Stimulated activated CD8-positive, alpha-beta memory T cell treated with anti-CD3 and anti-CD28 coated beads, Interleukin-12 subunit alpha, Interleukin-12 subunit beta, amount 100 ng/mL, for 24 hours (primary cell): Measurements from ENCODE around the gene HS3ST4.

Experiments
- DNase-seq: peaks from one replicate; pipeline ENCODE4 v3.0.0-alpha.2; 2020; ENCODE audit errors: extremely low read depth

The HS3ST4 gene

DNA sequence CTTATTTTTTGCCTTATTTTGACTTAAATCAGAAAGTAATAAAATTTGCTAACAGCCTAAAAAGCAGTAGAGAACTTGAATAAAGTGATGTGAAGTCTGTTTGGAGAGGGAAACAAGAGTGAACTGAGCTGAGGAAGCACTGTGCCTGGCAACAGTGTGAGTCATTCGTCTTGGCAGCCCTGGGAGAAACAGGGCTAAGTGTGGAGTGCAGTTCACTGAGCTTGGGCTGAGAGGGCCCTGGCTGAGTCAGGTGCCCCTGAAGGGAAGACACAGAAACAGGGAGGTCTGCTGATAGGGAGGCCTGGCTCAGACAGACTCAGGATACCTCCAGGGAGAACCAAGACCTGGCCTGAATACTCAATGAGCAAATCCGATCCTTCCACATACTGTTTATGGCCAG is 132.1 kb downstream of the HS3ST4 start:
- no peak for DNase-seq

DNA sequence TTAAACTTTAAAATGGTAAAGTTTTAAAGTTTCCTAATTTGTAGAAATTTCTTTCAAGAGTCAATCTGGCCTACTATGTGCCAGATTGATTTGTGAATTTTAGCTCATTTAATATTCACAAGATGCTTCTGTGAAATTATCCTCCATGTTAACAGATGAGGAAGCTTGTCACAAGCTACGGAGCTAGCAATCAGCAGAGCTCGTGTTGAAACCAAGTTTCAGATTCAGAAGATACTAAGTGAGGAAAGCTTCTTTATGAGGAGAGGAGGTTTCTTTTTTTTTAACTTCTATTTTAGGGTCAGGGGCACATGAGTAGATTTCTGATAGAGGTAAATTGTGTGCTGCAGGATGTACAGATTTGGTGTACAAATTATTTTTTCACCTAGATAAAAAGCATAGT is 135.9 kb downstream of the HS3ST4 start:
- no peak for DNase-seq

GRCh38 chr16:25828510-25828909 is 136.8 kb downstream of the HS3ST4 start:
- DNase-seq, result no peak

DNA sequence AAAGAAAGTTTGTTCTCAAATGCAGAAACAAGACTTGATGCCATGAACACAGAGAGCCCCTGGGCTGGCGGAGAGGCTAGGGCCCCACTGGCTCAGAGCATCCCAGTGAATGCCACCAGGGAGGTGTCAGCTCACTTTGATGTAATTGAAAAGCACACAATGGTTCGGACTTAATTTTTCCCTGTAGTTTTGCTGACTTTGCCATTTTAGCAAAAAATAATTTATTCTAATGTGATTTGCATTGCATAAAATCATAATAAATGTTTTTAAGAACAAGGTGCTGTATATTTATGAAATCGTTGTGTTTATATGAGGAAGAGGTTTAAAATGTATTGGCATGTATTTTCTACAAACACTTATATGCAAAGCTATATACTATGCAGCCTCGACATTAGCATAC is 140.5 kb downstream of the HS3ST4 start:
- no peak for DNase-seq

- DNase-seq, result no peak
Measured at GRCh38 chr16:25834101-25834500, 142.3 kb downstream of the HS3ST4 start.

DNA sequence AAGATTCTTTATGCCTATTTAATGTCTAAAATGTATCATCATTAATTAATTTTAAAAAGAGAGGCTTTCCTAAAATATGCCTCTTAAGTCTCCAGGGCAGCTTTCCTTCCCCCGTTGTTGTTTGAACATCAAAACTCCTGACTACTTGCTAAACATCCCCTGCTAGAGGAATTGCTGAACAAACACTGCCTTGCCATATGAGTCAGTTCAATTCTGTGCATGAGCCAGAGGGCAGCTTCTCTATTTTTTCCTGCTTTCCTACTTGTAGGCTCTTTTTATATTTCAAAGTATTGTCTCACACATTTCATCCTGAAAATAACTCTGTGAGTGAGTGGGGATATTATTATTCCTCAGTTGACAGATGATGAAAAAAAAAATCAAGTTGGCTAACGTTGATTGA is 143.4 kb downstream of the HS3ST4 start:
- no peak for DNase-seq

GRCh38 chr16:25838724-25839186 is 147.0 kb downstream of the HS3ST4 start:
- DNase-seq, result no peak

GRCh38 chr16:25841761-25842160 is 150.0 kb downstream of the HS3ST4 start:
- DNase-seq, result no peak

- no peak for DNase-seq
Measured at GRCh38 chr16:25845901-25846300, 154.1 kb downstream of the HS3ST4 start.

DNA sequence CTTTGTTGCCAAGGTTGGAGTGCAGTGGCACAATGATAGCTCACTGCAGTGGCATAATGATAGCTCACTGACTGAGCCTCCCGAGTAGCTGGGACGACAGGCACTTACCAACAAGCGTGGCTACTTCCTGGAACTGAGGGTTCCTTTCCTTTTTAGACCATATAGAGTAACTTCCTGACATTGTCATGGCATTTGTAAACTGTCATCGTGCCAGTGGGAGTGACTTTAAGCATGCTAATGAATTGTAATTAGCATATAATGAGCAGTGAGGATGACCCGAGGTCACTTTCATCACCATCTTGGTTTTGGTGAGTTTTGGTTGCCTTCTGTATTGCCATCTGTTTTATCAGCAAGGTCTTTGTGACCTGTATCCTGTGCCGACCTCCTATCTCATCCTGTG is 162.4 kb downstream of the HS3ST4 start:
- DNase-seq, result no peak

- DNase-seq, result no peak
Measured at GRCh38 chr16:25855063-25855462, 163.3 kb downstream of the HS3ST4 start.

- no peak for DNase-seq
Measured at GRCh38 chr16:25855818-25856217, 164.1 kb downstream of the HS3ST4 start.

DNA sequence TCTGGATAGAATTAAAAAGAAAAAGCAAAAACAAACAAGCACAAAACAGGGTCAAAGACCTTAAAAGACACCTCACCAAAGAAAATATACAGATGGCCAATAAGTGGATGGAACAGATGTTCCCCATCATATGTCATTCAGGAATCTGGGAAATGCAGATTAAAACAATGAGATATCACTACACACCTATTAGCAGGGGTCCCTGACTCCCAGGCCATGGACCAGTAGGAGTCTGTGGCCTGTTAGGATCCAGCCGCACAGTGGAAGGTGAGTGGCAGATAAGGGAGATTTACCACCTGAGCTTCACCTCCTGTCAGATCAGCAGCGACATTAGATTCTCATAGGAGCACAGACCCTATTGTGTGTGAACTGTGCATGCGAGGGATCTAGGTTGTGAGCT is 167.9 kb downstream of the HS3ST4 start:
- no peak for DNase-seq

DNA sequence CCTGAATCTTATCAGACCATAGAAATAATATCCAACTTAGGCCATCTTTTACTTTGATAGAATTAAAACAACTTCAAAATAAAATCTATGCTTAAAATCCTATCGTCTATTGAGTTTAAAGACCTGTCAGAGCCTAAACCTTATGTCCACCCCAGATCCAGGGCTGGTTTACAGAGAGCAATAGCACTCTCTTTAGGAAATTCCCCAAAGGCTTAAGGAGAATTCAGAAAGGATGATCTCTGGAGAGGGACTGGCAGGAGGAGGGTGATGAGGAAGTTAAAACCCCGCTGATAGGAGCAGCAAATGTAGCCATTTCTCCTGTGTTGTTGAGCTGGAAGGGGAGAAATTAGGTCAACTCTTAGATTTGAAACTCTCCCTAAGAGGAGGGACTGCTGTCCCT is 175.3 kb downstream of the HS3ST4 start:
- DNase-seq, result no peak

GRCh38 chr16:25868106-25868505 is 176.3 kb downstream of the HS3ST4 start:
- no peak for DNase-seq

DNA sequence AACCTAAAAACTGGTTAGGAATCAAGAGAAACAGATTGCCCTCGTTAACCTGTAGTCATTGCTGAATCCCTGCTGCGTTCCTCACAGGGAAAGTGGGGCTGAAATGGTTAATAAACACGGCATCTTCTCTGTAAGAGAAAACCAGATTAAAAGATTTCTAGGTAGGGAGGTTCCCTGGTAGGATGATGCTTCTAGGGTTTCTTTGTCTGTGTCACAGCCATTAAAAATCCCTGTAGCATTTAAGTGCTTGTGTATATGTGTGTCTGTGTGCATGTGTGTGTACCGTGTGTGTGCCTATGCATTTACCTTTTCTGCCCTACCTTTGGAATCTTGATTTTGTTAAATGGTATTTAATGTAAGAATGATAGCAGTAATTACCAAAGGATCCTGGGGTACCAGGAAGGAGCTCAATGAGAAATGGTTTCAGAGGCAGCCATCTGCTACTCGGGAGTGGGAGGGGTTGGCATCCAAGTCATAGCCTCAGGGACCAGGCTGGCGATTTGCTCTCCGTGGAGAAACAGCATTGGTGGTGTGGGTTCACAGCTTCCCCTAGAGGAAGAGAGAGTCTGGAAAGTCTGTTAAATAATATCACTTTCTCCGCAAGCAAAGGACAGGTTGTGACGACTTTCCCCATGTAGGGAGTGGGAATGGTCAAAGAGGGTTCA is 177.1 kb downstream of the HS3ST4 start:
- no peak for DNase-seq

- no peak for DNase-seq
Measured at GRCh38 chr16:25872369-25873070, 180.8 kb downstream of the HS3ST4 start.

GRCh38 chr16:25874196-25874595 is 182.4 kb downstream of the HS3ST4 start:
- no peak for DNase-seq

DNA sequence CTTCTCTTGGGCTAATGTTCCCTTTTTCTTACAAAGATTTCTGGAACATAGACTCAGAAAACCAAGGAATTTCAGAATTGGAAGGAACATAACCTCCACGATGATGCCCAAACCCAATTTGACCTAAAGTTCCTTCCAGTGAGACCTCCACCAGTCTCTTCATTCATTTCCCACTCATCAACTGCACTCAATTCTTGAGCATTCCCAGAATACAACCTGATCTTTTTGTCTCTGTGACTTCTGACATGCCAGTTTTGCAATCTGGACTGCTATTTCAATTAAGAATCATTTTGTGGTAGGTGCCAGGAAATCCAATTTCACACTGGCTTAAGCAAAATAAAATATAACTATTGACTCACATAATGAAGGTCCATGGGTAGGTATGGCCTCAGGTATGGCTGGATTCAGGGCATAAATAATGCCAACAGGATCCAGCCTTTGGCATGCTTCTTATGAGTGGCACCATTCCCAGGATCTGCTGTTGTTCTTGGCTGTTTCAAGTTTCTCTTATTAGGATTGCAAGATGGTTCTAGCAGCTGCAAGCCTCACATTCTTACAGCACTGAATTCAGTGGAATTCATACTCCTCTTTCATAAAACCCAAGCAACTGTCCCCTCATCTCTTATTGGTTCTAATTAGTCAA is 184.3 kb downstream of the HS3ST4 start:
- DNase-seq, result no peak

DNA sequence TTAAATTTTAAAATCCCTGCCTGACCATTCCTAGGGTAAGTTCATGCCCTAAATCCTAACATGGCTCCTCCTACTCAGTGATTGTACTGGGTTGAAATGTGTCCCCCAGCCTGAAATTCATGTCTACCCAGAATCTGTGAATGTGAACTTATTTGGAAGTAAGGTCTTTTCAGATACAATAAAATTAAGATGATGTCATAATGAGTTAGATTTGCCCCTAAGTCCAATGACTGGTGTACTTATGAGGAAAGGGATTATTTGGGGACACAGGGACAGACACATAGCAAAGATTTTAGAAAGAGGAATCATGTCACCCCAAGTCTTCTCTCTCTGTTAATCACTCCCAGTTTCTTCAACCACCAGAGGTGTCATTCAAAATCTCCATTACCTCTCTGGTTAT is 185.3 kb downstream of the HS3ST4 start:
- DNase-seq, result no peak

DNA sequence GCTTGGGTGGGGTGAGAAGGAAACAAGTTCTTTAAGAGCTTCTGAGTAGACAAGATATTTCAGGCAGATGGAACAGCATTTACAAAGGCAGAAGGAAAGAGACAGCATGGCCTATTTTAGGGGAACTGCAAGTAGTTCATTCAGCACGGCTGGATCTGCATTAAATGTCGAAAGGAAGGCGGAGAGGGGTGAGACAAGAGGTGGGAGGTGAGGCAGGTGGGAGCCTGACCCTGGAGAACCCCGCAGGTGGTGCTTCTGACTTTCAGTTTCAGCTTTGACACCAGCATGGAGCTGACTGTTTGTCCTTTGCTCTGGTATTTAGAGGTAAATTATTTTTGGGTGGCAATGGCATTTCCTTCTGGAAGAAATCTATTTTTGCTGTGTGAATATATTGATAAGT is 194.8 kb downstream of the HS3ST4 start:
- no peak for DNase-seq

GRCh38 chr16:25888868-25889267 is 197.1 kb downstream of the HS3ST4 start:
- DNase-seq, result no peak

GRCh38 chr16:25893332-25893731 is 201.6 kb downstream of the HS3ST4 start:
- no peak for DNase-seq
